ENCODE data around the gene LSAMP.
A peak's percentile ranks its signal among the peaks of the same experiment; 100 is the strongest.

DNA sequence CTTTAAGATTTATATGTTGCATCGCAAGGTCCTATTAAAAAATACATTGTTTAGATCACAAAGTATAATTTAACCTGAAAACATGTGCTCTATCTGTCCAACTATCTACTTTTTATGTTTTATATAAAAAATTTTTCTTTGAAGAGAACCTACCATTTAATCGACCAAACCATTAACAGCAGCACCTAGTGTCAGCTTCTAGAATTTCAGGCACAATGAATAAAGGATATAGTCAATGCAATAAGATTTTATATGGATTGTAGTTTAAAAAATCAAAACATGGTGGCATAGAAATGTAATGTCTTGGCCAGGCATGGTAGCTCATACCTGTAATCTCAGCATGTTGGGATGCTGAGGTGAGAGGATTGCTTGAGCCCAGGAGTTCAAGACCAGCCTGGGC lies 508.2 kb downstream of the LSAMP start:
- TF ChIP-seq, protein P1, sequence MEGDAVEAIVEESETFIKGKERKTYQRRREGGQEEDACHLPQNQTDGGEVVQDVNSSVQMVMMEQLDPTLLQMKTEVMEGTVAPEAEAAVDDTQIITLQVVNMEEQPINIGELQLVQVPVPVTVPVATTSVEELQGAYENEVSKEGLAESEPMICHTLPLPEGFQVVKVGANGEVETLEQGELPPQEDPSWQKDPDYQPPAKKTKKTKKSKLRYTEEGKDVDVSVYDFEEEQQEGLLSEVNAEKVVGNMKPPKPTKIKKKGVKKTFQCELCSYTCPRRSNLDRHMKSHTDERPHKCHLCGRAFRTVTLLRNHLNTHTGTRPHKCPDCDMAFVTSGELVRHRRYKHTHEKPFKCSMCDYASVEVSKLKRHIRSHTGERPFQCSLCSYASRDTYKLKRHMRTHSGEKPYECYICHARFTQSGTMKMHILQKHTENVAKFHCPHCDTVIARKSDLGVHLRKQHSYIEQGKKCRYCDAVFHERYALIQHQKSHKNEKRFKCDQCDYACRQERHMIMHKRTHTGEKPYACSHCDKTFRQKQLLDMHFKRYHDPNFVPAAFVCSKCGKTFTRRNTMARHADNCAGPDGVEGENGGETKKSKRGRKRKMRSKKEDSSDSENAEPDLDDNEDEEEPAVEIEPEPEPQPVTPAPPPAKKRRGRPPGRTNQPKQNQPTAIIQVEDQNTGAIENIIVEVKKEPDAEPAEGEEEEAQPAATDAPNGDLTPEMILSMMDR (IDR thresholded peaks at IDR 0.05) = peak; percentile 57
- TF ChIP-seq, protein P2, sequence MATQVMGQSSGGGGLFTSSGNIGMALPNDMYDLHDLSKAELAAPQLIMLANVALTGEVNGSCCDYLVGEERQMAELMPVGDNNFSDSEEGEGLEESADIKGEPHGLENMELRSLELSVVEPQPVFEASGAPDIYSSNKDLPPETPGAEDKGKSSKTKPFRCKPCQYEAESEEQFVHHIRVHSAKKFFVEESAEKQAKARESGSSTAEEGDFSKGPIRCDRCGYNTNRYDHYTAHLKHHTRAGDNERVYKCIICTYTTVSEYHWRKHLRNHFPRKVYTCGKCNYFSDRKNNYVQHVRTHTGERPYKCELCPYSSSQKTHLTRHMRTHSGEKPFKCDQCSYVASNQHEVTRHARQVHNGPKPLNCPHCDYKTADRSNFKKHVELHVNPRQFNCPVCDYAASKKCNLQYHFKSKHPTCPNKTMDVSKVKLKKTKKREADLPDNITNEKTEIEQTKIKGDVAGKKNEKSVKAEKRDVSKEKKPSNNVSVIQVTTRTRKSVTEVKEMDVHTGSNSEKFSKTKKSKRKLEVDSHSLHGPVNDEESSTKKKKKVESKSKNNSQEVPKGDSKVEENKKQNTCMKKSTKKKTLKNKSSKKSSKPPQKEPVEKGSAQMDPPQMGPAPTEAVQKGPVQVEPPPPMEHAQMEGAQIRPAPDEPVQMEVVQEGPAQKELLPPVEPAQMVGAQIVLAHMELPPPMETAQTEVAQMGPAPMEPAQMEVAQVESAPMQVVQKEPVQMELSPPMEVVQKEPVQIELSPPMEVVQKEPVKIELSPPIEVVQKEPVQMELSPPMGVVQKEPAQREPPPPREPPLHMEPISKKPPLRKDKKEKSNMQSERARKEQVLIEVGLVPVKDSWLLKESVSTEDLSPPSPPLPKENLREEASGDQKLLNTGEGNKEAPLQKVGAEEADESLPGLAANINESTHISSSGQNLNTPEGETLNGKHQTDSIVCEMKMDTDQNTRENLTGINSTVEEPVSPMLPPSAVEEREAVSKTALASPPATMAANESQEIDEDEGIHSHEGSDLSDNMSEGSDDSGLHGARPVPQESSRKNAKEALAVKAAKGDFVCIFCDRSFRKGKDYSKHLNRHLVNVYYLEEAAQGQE (IDR thresholded peaks at IDR 0.05; ENCODE audit: insufficient read depth in 1 of 2, low read depth in 2 of 2, low read length in 1 of 2) = no peak
- TF ChIP-seq POLR2AphosphoS5 (IDR thresholded peaks at IDR 0.05; ENCODE audit: low read depth, low read length) (no peak), SIN3A (IDR thresholded peaks at IDR 0.05; ENCODE audit: borderline replicate concordance, insufficient read depth, low read depth, low read length) (no peak), TCF7L2 (IDR thresholded peaks at IDR 0.05; ENCODE audit: low read depth, low read length) (no peak)
